Measurements from ENCODE around the gene DLX4. TPM values are rescaled to one million over a fixed set of nuclear protein-coding genes. Genes with fewer than 3 reads are reported as not detected.

Gene DLX4
- total and polyA plus RNA-seq, 2 of the 4 experiments (the other 2 are of a cell fraction): not detected

DNA sequence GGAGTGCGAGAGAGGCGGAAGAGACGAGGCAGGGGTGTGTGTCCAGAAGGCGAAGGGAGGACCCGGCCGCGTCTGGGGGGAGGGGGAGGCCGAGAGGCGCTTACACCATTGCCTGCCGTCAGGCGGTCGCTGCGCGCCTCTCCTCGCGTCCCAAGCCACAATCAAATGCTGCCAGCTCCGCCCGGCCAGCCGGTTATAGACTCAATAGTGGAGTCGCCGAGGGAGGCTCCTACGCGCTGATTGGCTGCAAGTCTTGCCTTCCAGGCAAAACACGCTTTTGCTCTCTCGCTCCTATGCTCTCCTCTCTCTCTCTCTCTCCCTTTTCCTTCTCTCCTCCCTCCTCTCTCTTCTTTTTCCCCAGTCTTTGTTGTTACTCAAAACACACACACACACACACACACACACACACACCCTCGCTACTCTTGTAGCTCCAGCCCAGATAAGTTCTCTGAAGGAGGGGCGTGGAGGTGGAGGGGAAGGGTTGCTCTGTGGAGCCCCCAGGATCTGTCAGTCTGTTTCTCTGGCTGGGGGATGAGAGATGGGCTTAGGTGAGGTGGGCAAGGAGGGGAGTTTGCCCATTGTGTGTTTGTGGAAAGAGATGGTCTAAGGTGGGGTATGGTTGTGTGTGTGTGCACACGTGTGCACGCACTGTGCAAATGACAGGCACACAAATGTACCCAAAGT lies 26.2 kb downstream of the DLX4 start, which contains the start of gene DLX3 (continued):
- TF ChIP-seq NFE2L2 (IDR thresholded peaks at IDR 0.05; ENCODE audit: low read depth, low read length): no peak

DNA sequence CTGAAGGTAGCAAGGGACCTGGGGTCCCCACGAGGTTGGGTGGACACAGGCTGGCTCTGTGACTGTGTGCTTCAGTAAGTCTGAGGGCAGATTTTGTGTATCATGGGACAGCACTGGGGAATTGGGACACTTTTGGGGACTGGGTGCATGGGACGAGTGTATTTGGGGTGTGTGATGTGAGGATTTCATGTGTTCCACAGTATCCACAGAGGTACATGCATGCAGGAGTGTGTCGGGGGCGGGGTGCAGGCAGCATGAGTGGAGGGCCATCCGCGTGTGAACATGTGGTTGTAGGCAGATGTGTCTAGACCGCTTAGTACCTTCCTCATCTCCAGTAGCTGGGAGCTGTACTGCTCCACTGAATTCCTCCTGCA lies 27.1 kb downstream of the DLX4 start:
- DNase-seq: no peak
- H3K9me3 ChIP-seq (ENCODE audit: control insufficient read depth, insufficient read depth, low read length): peaks cover 2% of the 10 kb centered on the region; the same call in 1 of the 2 replicates
- H2AK9ac ChIP-seq (replicated peaks; ENCODE audit: low read depth, low read length, poor library complexity): peak overlapping the region; percentile 49
- ChIA-PET POLR2A (ENCODE audit: unreplicated experiment) (no interaction called here), CTCF (interaction anchor here (0.7 to 3.7 kb wide), 5 partner anchors 15 to 138 kb away, joined by 3 to 21 read pairs (median 4); no protein-coding TSS in a partner anchor)
- no peak overlapping the region for H2BK20ac ChIP-seq (ENCODE audit: low read depth, low read length)
- no peak overlapping the region for H2BK120ac ChIP-seq (ENCODE audit: low read depth, low read length)
- no peaks in the 10 kb centered on the region for H3K36me3 ChIP-seq (ENCODE audit: control insufficient read depth, insufficient read depth, low read length)
- no peak overlapping the region for H3K23ac ChIP-seq (ENCODE audit: low read depth, low read length)
- H2AFZ ChIP-seq (replicated peaks; ENCODE audit: low read length, poor library complexity): no peak overlapping the region
- dilution Hi-C loops (cut with HindIII; ENCODE audit: low sequenced_read_pairs, unreplicated experiment) (no loop called here), intact Hi-C loops (cut with micrococcal nuclease) (loop anchor here (5.0 kb wide), 1 partner anchor 44 kb away; no protein-coding TSS in a partner anchor), in situ Hi-C loops (cut with MboI; ENCODE audit: low sequenced_read_pairs) (loop anchor here (5.0 to 10.0 kb wide), 3 partner anchors 134 to 424 kb away; partner anchors contain the start of gene SLC35B1)
- no peaks in the 10 kb centered on the region for H3K9me1 ChIP-seq (ENCODE audit: insufficient read depth, low read length)
- no peak overlapping the region for H4K8ac ChIP-seq (ENCODE audit: low read depth in 2 of 2, low read length in 2 of 2)
- H3K14ac ChIP-seq (replicated peaks; ENCODE audit: low read depth, low read length): no peak overlapping the region
- H3K27ac ChIP-seq (ENCODE audit: insufficient read depth, low read length): no peak overlapping the region
- no peak overlapping the region for H3K18ac ChIP-seq (ENCODE audit: low read depth, low read length)
- no peak overlapping the region for H4K91ac ChIP-seq (ENCODE audit: insufficient read depth, low read depth, low read length)
- peaks cover 75% of the 10 kb centered on the region for H3K27me3 ChIP-seq (ENCODE audit: control insufficient read depth, insufficient read depth, low read length)
- no peaks in the 10 kb centered on the region for H3K79me1 ChIP-seq (ENCODE audit: low read depth in 1 of 2, low read length in 2 of 2)
- no peak overlapping the region for H2BK5ac ChIP-seq (ENCODE audit: low read depth, low read length, poor library complexity, severe bottlenecking)
- no TSS peak for BruUV-seq (replicated peaks)
- no peak for ATAC-seq (ENCODE audit: low read depth)
- peaks cover 7% of the 10 kb centered on the region; the same call in 1 of the 2 replicates for H4K20me1 ChIP-seq (ENCODE audit: insufficient read depth, low read length)
- no peak overlapping the region for H3K4me3 ChIP-seq (ENCODE audit: insufficient read depth, low read depth, low read length)
- no peak overlapping the region for H3K9ac ChIP-seq (ENCODE audit: low read depth, low read length)
- 13% methylated on average over 1 of the region's 7 CpGs; no CpG with 5 or more reads in 1 of the 2 experiments for WGBS, 2 experiments (ENCODE audit: extremely low coverage in 2 of 2, insufficient read length in 1 of 2)
- H3K4ac ChIP-seq (ENCODE audit: low read depth, low read length): no peak overlapping the region
- no peak overlapping the region for H3K56ac ChIP-seq (ENCODE audit: extremely low read depth, insufficient read depth, low read length)
- no peak overlapping the region for H2BK15ac ChIP-seq (ENCODE audit: low read depth, low read length)
- peaks cover 3% of the 10 kb centered on the region; the same call in 1 of the 2 replicates for H3K4me1 ChIP-seq (ENCODE audit: control insufficient read depth, insufficient read depth, low read length)
- no peak overlapping the region for H4K5ac ChIP-seq (ENCODE audit: low read depth, low read length)
- no peak overlapping the region for H3K4me2 ChIP-seq (ENCODE audit: low read depth, low read length)
- no peak overlapping the region for H2AK5ac ChIP-seq (ENCODE audit: low read depth, low read length)
- no peak for TF ChIP-seq NFE2L2 (IDR thresholded peaks at IDR 0.05; ENCODE audit: low read depth, low read length)
- TF ChIP-seq, protein P1, sequence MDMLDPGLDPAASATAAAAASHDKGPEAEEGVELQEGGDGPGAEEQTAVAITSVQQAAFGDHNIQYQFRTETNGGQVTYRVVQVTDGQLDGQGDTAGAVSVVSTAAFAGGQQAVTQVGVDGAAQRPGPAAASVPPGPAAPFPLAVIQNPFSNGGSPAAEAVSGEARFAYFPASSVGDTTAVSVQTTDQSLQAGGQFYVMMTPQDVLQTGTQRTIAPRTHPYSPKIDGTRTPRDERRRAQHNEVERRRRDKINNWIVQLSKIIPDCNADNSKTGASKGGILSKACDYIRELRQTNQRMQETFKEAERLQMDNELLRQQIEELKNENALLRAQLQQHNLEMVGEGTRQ (IDR thresholded peaks at IDR 0.05; ENCODE audit: low read depth, low read length): no peak
- TF ChIP-seq CEBPB (IDR thresholded peaks at IDR 0.05; ENCODE audit: low read depth, low read length): no peak
- no peak for TF ChIP-seq POLR2A (IDR thresholded peaks at IDR 0.05; ENCODE audit: low read depth, low read length)
- TF ChIP-seq SMC3 (IDR thresholded peaks at IDR 0.05; ENCODE audit: low read depth, low read length): no peak
- TF ChIP-seq RCOR1 (IDR thresholded peaks at IDR 0.05; ENCODE audit: insufficient replicate concordance, low read length): no peak
- no peak for TF ChIP-seq MXI1 (IDR thresholded peaks at IDR 0.05; ENCODE audit: borderline replicate concordance, low read depth, low read length)
- TF ChIP-seq RFX5 (IDR thresholded peaks at IDR 0.05; ENCODE audit: low read depth, low read length): no peak
- TF ChIP-seq MAZ (IDR thresholded peaks at IDR 0.05; ENCODE audit: borderline replicate concordance, low read depth, low read length): no peak
- TF ChIP-seq, protein P2, sequence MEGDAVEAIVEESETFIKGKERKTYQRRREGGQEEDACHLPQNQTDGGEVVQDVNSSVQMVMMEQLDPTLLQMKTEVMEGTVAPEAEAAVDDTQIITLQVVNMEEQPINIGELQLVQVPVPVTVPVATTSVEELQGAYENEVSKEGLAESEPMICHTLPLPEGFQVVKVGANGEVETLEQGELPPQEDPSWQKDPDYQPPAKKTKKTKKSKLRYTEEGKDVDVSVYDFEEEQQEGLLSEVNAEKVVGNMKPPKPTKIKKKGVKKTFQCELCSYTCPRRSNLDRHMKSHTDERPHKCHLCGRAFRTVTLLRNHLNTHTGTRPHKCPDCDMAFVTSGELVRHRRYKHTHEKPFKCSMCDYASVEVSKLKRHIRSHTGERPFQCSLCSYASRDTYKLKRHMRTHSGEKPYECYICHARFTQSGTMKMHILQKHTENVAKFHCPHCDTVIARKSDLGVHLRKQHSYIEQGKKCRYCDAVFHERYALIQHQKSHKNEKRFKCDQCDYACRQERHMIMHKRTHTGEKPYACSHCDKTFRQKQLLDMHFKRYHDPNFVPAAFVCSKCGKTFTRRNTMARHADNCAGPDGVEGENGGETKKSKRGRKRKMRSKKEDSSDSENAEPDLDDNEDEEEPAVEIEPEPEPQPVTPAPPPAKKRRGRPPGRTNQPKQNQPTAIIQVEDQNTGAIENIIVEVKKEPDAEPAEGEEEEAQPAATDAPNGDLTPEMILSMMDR (conservative IDR thresholded peaks at IDR 0.05; ENCODE audit: low read depth, low read length): no peak
- no peak for TF ChIP-seq FOS (IDR thresholded peaks at IDR 0.05; ENCODE audit: low read depth, low read length)
- TF ChIP-seq BHLHE40 (IDR thresholded peaks at IDR 0.05; ENCODE audit: low read depth, low read length): no peak
- TF ChIP-seq MAFK (IDR thresholded peaks at IDR 0.05; ENCODE audit: low read depth, low read length): no peak

Measured in IMR-90 (cell line).